Body of pancreas (tissue), 4 donors: ENCODE results near the gene ZNF584. TPM values are rescaled to one million over a fixed set of nuclear protein-coding genes. Genes with fewer than 3 reads are reported as not detected.

Source experiments
- ATAC-seq: fragments of 150-250 bp; one replicate; pipeline ENCODE4 v1.9.1; 2016
- DNase-seq, 4 donors: peaks; one replicate each; pipeline ENCODE4 v3.0.0-alpha.2; 2019
- H3K27ac ChIP-seq, 4 donors: fragments of 200-600 bp; sonication (generic); 1 replicate in 3 of 4; 2 replicates in 1 of 4; pipeline versions ENCODE4 v1.5.1 to v1.6.1; 2016 to 2019; ENCODE audit warnings: mild to moderate bottlenecking in 1 of 4, mixed read lengths in 1 of 4, moderate library complexity in 1 of 4
- H3K27me3 ChIP-seq, 2 donors: fragments of 200-600 bp; sonication (generic); one replicate each; pipeline ENCODE4 v1.6.0; 2016; ENCODE audit warnings: mild to moderate bottlenecking in 1 of 2
- H3K36me3 ChIP-seq, 2 donors: fragments of 200-600 bp; sonication (generic); replicated peaks in 1 of 2; 2 replicates each; pipeline ENCODE4 v1.5.1; 2016; ENCODE audit warnings: low read depth in 2 of 2; ENCODE audit not compliant: insufficient read depth in 1 of 2
- H3K4me1 ChIP-seq: fragments of 200-600 bp; sonication (generic); one replicate; pipeline ENCODE4 v1.6.0; 2016
- H3K4me3 ChIP-seq, 2 donors: fragments of 200-600 bp; sonication (generic); 1 replicate in 1 of 2; 2 replicates in 1 of 2; pipeline ENCODE4 v1.5.1; 2016 to 2019
- H3K9me3 ChIP-seq, 3 donors: fragments of 200-600 bp; sonication (generic); 1 replicate in 2 of 3; 2 replicates in 1 of 3; pipeline ENCODE4 v1.5.1; 2016
- POLR2A ChIP-seq, 3 donors: fragments of 450-650 bp; IDR thresholded peaks; one replicate each; pipeline ENCODE4 v1.6.1; 2016; ENCODE audit warnings: antibody characterized with exemption in 3 of 3, mild to moderate bottlenecking in 2 of 3
- WGBS, 2 donors: methylation state at CpG; one replicate each; pipeline ENCODE4 v1.1.5; 2017; 5-methylcytosine and 5-hydroxymethylcytosine counted together
- intact Hi-C: fragments of 100-400 bp; cut with DNase I; formaldehyde crosslinking; loops from one replicate; pipeline ENCODE4 v1.15.1; 2023
- total RNA-seq, 2 donors: library from RNA; depleted of rRNA; stranded (reverse); fragments of >200 nt; gene quantifications; one replicate each; pipeline ENCODE4 v1.1.0, GENCODE V29; 2016
- TF ChIP-seq, protein P1 (sequence below), 7 experiments: fragments of 450-650 bp in 4 of 7; fragments of 200-600 bp in 3 of 7; sonication (generic) in 3 of 7; IDR thresholded peaks; one replicate each; pipeline ENCODE4 v1.5.1; 2016 to 2019; ENCODE audit warnings: antibody characterized with exemption in 7 of 7

Gene ZNF584
- total RNA-seq, 2 donors from 2014 or later = 4.9 to 11.5 TPM

DNA sequence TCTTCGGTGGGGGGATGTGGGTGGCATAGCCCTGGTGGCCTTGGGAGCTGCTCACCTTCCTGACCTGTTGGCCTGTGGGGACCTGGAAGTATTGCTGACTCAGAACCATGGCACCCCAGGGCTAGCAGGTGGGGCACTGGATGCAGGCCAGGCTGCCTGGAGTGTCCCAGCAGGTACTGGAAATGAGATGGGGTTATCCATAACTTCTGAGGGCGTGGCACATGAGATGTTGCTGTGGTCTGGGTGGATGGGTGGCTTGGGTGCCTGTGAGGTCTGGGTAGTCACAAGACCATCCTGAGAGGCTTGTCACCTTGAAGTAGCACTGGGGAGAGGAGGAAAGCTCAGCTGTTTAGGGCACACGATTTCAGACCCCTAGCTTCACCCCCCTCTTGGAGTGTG is 13.6 kb upstream of the ZNF584 start:
- ATAC-seq (no peak), DNase-seq (no peak)
- intact Hi-C loops = no loop called here
- Histone ChIP-seq H3K9me3 (no peaks in the 10 kb centered on the region), H3K27ac (no peak overlapping the region), H3K4me3 (no peak overlapping the region), H3K27me3 (no peaks in the 10 kb centered on the region), H3K36me3 (peaks cover 17 to 23% of the 10 kb centered on the region in 2 donors), H3K4me1 (peaks cover 30% of the 10 kb centered on the region)
- TF ChIP-seq POLR2A (IDR thresholded peaks at IDR 0.05) = no peak
- TF ChIP-seq, protein P1, sequence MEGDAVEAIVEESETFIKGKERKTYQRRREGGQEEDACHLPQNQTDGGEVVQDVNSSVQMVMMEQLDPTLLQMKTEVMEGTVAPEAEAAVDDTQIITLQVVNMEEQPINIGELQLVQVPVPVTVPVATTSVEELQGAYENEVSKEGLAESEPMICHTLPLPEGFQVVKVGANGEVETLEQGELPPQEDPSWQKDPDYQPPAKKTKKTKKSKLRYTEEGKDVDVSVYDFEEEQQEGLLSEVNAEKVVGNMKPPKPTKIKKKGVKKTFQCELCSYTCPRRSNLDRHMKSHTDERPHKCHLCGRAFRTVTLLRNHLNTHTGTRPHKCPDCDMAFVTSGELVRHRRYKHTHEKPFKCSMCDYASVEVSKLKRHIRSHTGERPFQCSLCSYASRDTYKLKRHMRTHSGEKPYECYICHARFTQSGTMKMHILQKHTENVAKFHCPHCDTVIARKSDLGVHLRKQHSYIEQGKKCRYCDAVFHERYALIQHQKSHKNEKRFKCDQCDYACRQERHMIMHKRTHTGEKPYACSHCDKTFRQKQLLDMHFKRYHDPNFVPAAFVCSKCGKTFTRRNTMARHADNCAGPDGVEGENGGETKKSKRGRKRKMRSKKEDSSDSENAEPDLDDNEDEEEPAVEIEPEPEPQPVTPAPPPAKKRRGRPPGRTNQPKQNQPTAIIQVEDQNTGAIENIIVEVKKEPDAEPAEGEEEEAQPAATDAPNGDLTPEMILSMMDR (IDR thresholded peaks at IDR 0.05) = no peak
- 72% methylated on average over 3 of the region's 3 CpGs; no CpG with 5 or more reads in 1 of the 2 donors for WGBS, 2 donors

DNA sequence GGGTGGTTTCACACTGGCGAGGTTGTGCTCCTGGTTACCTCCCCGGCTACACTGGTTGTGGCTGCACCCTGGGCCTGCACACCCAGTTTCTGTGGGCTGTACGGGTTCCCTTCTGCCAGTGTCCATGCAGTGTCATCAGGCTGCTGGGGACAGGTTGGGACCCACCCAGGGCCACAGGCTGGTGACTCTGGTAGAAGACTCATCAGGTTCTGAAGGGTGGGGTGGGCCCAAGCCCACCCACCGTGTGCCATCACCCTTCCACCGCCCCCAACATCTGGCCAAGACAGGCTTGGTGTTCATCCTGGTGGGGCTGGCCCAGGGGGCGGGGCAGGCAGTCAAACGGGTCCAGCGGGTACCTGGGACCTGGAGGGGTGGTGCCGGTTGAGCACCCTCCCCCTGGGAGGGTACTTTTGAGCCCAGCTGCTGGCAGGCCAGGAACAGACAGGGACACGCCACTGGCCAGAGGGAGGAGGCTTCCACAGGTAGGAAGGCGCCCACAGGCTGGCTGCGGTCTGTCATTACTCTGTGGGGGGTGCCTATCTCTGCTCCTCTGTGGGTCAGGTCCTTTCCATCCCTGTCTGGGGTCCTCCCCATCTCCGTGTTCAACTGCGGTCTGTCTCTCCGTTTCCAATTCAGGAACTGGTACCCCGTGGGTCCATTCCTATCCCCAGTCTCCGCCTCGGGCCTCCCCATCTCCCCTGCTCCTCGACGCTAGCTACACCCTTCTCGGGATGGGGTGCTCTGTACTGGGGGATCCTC is 13.1 kb upstream of the ZNF584 start, which contains the start of gene RNF225:
RNF225 (plus strand) TSS at position 437 of the 759 bp plus-strand sequence. CDS start 434 bp downstream, outside the sequence.
- intact Hi-C loops = no loop called here

DNA sequence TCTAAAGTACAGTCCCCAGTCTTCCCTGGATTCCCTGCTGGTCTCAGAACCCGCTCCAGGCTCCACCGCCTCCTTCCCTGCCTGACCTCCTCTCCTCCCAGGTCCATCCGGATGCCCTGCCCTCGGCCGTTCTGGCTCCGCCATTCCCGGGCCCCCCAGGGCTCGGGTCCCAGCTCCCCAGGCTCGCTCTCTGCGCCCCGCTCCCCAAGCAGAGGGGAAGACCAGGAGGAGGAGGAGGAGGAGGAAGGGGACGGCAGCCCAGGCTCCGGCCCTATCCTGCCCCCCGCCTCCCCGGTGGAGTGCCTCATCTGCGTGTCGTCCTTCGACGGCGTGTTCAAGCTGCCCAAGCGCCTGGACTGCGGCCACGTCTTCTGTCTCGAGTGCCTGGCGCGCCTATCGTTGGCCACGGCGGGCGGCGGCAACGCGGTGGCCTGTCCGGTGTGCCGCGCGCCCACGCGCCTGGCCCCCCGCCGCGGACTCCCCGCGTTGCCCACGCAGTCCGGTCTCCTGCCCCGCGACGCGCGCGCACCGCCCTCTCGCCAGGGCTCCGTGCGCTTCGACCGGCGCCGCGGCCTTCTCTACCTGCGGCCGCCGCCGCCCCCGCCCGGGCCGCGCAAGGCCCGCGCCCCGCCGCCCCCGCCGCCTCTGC is 12.3 kb upstream of the ZNF584 start:
- Histone ChIP-seq H3K27me3 (no peaks in the 10 kb centered on the region), H3K9me3 (no peaks in the 10 kb centered on the region), H3K4me3 (no peak overlapping the region), H3K36me3 (peaks cover 17 to 21% of the 10 kb centered on the region in 2 donors), H3K4me1 (peaks cover 26% of the 10 kb centered on the region), H3K27ac (no peak overlapping the region)
- WGBS, 2 donors = 5% methylated on average over 21 to 55 of the region's 75 CpGs
- no peak for DNase-seq
- no peak for ATAC-seq
- peak in 1 of 3 donors; percentile 26 for TF ChIP-seq POLR2A (IDR thresholded peaks at IDR 0.05)
- TF ChIP-seq, protein P1 (IDR thresholded peaks at IDR 0.05) = no peak
- intact Hi-C loops = no loop called here

More for the DNA sequence above, 13.1 kb upstream of the ZNF584 start, which contains the start of gene RNF225:
- H3K27me3 ChIP-seq = no peaks in the 10 kb centered on the region
- H3K36me3 ChIP-seq = peaks cover 17 to 23% of the 10 kb centered on the region in 2 donors
- H3K4me1 ChIP-seq = peaks cover 27% of the 10 kb centered on the region
- 28 to 30% methylated on average over 10 to 20 of the region's 21 CpGs for WGBS, 2 donors
- TF ChIP-seq, protein P1 (IDR thresholded peaks at IDR 0.05) = no peak
- peak in 2 of 3 donors; percentile 4 to 30 for TF ChIP-seq POLR2A (IDR thresholded peaks at IDR 0.05)
- peak; percentile 63 for ATAC-seq
- no peak within 1 kb of the TSS for H3K4me3 ChIP-seq
- no peak within 1 kb of the TSS for H3K27ac ChIP-seq
- DNase-seq = peak in 2 of 4 donors; percentile 43 to 48
- H3K9me3 ChIP-seq = no peaks in the 10 kb centered on the region

DNA sequence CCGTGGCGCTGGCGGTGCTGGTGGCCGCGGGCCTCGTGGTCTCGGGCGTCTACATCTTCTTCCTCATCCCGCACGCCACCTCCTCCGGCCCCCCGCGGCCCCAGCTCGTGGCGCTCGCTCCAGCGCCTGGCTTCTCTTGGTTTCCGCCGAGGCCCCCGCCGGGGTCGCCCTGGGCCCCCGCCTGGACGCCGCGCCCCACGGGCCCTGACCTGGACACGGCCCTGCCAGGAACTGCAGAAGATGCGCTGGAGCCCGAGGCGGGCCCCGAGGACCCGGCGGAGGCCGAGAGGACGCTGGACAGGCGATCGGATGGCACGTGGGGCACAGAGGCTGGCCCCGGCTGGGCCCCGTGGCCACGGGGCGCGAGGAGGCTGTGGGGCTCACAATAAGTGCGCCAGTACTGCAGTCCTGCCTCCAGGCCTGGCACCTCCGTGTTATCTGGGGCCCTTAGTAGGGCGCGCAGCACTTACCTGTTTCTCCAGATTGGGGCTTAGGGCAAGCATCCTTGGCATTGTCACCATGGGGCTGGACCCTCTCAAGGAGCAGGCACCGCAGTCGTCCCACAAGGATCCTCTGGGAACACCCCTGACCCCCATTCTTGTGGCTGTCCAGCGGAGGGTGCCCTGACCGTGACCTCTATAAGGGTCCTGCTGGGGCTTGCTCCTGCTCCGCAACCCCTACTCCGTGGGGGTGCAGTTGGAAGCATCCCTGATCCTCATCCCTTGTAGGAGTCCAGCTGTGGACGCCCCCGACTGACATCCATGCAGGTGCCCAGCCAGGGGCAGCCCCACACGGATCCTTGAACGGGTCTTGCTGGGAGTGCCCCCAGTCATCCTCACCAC is 11.5 kb upstream of the ZNF584 start:
- ATAC-seq = no peak
- no peaks in the 10 kb centered on the region for H3K27me3 ChIP-seq
- no peak overlapping the region for H3K27ac ChIP-seq
- intact Hi-C loops = no loop called here
- no peaks in the 10 kb centered on the region for H3K9me3 ChIP-seq
- DNase-seq = no peak
- peaks cover 22% of the 10 kb centered on the region for H3K4me1 ChIP-seq
- no peak overlapping the region for H3K4me3 ChIP-seq
- TF ChIP-seq, protein P1 (IDR thresholded peaks at IDR 0.05) = no peak
- no peak for TF ChIP-seq POLR2A (IDR thresholded peaks at IDR 0.05)
- peaks cover 17 to 18% of the 10 kb centered on the region in 2 donors for H3K36me3 ChIP-seq
- 24 to 30% methylated on average over 6 to 51 of the region's 58 CpGs for WGBS, 2 donors
